Neural cell (in vitro differentiated cells): Measurements from ENCODE around the gene PRMT9. TPM values are rescaled to one million over a fixed set of nuclear protein-coding genes. Genes with fewer than 3 reads are reported as not detected.

Experiments used
- H2AFZ ChIP-seq: fragments of 200-600, 300-800 bp; sonication (generic), shearing (Covaris generic); 2 replicates; pipeline ENCODE4 v1.6.0; 2014; ENCODE audit warnings: low read depth, mild to moderate bottlenecking, antibody characterized with exemption, low read length, moderate library complexity
- H3F3A ChIP-seq: fragments of 200-600 bp; shearing (Covaris generic); 2 replicates; pipeline ENCODE4 v1.6.1; 2016; ENCODE audit warnings: mild to moderate bottlenecking, moderate library complexity, mixed read lengths, antibody characterized with exemption, low read length; ENCODE audit not compliant: insufficient read depth, poor library complexity, severe bottlenecking
- H3K27ac ChIP-seq: fragments of 200-600, 300-800 bp; sonication (generic), shearing (Covaris generic); 2 replicates; pipeline ENCODE4 v1.5.1; 2014; ENCODE audit warnings: mild to moderate bottlenecking, low read length, moderate library complexity
- H3K27me3 ChIP-seq: fragments of 300-800, 200-600 bp; sonication (generic), shearing (Covaris generic); 2 replicates; pipeline ENCODE4 v1.6.0; 2014; ENCODE audit warnings: mild to moderate bottlenecking, low read depth, low read length, moderate library complexity; ENCODE audit not compliant: insufficient read depth
- H3K36me3 ChIP-seq: fragments of 300-800, 200-600 bp; sonication (generic), shearing (Covaris generic); 2 replicates; pipeline ENCODE4 v1.5.1; 2014; ENCODE audit warnings: mild to moderate bottlenecking, antibody characterized with exemption, low read length, moderate library complexity; ENCODE audit not compliant: insufficient read depth
- H3K4me2 ChIP-seq: fragments of 300-800, 200-600 bp; sonication (generic), shearing (Covaris generic); 2 replicates; pipeline ENCODE4 v1.6.0; 2014; ENCODE audit warnings: mild to moderate bottlenecking, low read length
- H3K4me3 ChIP-seq: fragments of 300-800, 200-600 bp; sonication (generic), shearing (Covaris generic); 2 replicates; pipeline ENCODE4 v1.5.1; 2014; ENCODE audit warnings: mild to moderate bottlenecking, low read length, moderate library complexity
- H3K79me2 ChIP-seq: fragments of 200-600 bp; shearing (Covaris generic); replicated peaks from 2 replicates; pipeline ENCODE4 v1.6.0; 2014; ENCODE audit warnings: mild to moderate bottlenecking, low read length, moderate library complexity; ENCODE audit not compliant: insufficient read depth
- H3K9ac ChIP-seq: fragments of 300-800, 200-600 bp; sonication (generic), shearing (Covaris generic); 2 replicates; pipeline ENCODE4 v1.6.1; 2016; ENCODE audit warnings: mild to moderate bottlenecking, low read length, mixed read lengths
- H3K9me2 ChIP-seq: fragments of 200-600 bp; shearing (Covaris generic); 2 replicates; pipeline ENCODE4 v1.6.1; 2016; ENCODE audit warnings: mild to moderate bottlenecking, low read length, mixed read lengths; ENCODE audit not compliant: insufficient read depth
- H3K9me3 ChIP-seq: fragments of 200-600, 300-800 bp; sonication (generic), shearing (Covaris generic); 2 replicates; pipeline ENCODE4 v1.6.1; 2016; ENCODE audit warnings: mild to moderate bottlenecking, mixed run types, low read length, moderate library complexity, mixed read lengths
- H4K20me1 ChIP-seq: fragments of 200-600 bp; shearing (Covaris generic); 2 replicates; pipeline ENCODE4 v1.6.1; 2016; ENCODE audit warnings: mild to moderate bottlenecking, mixed run types; ENCODE audit not compliant: insufficient read depth
- CTCF ChIP-seq: fragments of 450-650 bp; IDR thresholded peaks from 2 replicates; pipeline ENCODE4 v1.5.1; 2014; ENCODE audit warnings: antibody characterized with exemption, mild to moderate bottlenecking, moderate library complexity; ENCODE audit not compliant: poor library complexity, severe bottlenecking
- EP300 ChIP-seq: fragments of 450-650 bp; conservative IDR thresholded peaks from 2 replicates; pipeline ENCODE4 v1.6.1; 2014; ENCODE audit warnings: antibody characterized with exemption, mild to moderate bottlenecking, moderate library complexity; ENCODE audit not compliant: poor library complexity, severe bottlenecking
- EZH2 ChIP-seq: fragments of 200-600, 300-800 bp; shearing (Covaris generic), sonication (generic); IDR thresholded peaks from 2 replicates; pipeline ENCODE4 v1.6.1; 2014; ENCODE audit warnings: antibody characterized with exemption, low read length, borderline replicate concordance, mild to moderate bottlenecking; ENCODE audit not compliant: insufficient read depth, poor library complexity, severe bottlenecking
- MXI1 ChIP-seq: fragments of 450-650 bp; conservative IDR thresholded peaks from 2 replicates; pipeline ENCODE4 v1.6.1; 2014; ENCODE audit warnings: antibody characterized with exemption, mild to moderate bottlenecking; ENCODE audit not compliant: poor library complexity, severe bottlenecking
- POLR2AphosphoS5 ChIP-seq: IDR thresholded peaks from 2 replicates; pipeline ENCODE4 v1.6.1; 2012
- RAD21 ChIP-seq: fragments of 450-650 bp; conservative IDR thresholded peaks from 2 replicates; pipeline ENCODE4 v1.6.1; 2014; ENCODE audit warnings: antibody characterized with exemption, mild to moderate bottlenecking, moderate library complexity
- REST ChIP-seq: IDR thresholded peaks from 2 replicates; pipeline ENCODE4 v1.6.1; 2012; ENCODE audit warnings: borderline replicate concordance
- SMC3 ChIP-seq: fragments of 450-650 bp; conservative IDR thresholded peaks from 2 replicates; pipeline ENCODE4 v1.6.1; 2014; ENCODE audit warnings: antibody characterized with exemption, mild to moderate bottlenecking, moderate library complexity; ENCODE audit not compliant: poor library complexity
- TAF1 ChIP-seq: IDR thresholded peaks from 2 replicates; pipeline ENCODE4 v1.6.1; 2012; ENCODE audit warnings: low read depth
- polyA plus RNA-seq: library from polyadenylated mRNA; depleted of rRNA; stranded (reverse); fragments of >200 nt; gene quantifications from 2 replicates; pipeline ENCODE4 v1.2.3, GENCODE V29; 2014

The PRMT9 gene
- polyA plus RNA-seq, 1 donor from 2014 or later, result 23.6 TPM

- Histone ChIP-seq H3K4me2 (no peak overlapping the region), H3K4me3 (no peak overlapping the region), H3K9me3 (no peaks in the 10 kb centered on the region), H3K27ac (no peak overlapping the region), H2AFZ (no peak overlapping the region), H3F3A (no peaks in the 10 kb centered on the region), H4K20me1 (no peaks in the 10 kb centered on the region), H3K79me2 (no peaks in the 10 kb centered on the region), H3K36me3 (peaks cover 4% of the 10 kb centered on the region), H3K9me2 (no peaks in the 10 kb centered on the region), H3K9ac (no peak overlapping the region), H3K27me3 (no peaks in the 10 kb centered on the region)
- TF ChIP-seq CTCF (no peak), RAD21 (no peak), EP300 (no peak), SMC3 (no peak), EZH2 (no peak), TAF1 (no peak), MXI1 (no peak), REST (no peak), POLR2AphosphoS5 (no peak)
Observed at GRCh38 chr4:147628415-147628814, 55.5 kb downstream of the PRMT9 start.

- Histone ChIP-seq H3K36me3 (peaks cover 4% of the 10 kb centered on the region), H3K9me2 (no peaks in the 10 kb centered on the region), H3K9me3 (no peaks in the 10 kb centered on the region), H3K4me2 (no peak overlapping the region), H2AFZ (no peak overlapping the region), H3K9ac (no peak overlapping the region), H3K4me3 (no peak overlapping the region), H3K27me3 (no peaks in the 10 kb centered on the region), H3F3A (no peaks in the 10 kb centered on the region), H3K79me2 (no peaks in the 10 kb centered on the region), H4K20me1 (no peaks in the 10 kb centered on the region), H3K27ac (no peak overlapping the region)
- TF ChIP-seq POLR2AphosphoS5, result no peak
- no peak for TF ChIP-seq SMC3
- TF ChIP-seq EZH2, result no peak
- no peak for TF ChIP-seq TAF1
- no peak for TF ChIP-seq MXI1
- no peak for TF ChIP-seq CTCF
- TF ChIP-seq RAD21, result no peak
- TF ChIP-seq EP300, result no peak
- TF ChIP-seq REST, result no peak
Observed at GRCh38 chr4:147626903-147627302, 57.1 kb downstream of the PRMT9 start.
